WERI-Rb-1 (cell line): Measurements from ENCODE around the gene TIMM10B.
A peak's percentile ranks its signal among the peaks of the same experiment; 100 is the strongest.

Experiments
- DNase-seq: peaks from one replicate; pipeline ENCODE4 v3.0.0-alpha.2; 2020
- H3K27ac ChIP-seq: fragments of 250-450 bp; sonication (Bioruptor Pico); 2 replicates; pipeline ENCODE4 v1.5.1; 2020; ENCODE audit warnings: mild to moderate bottlenecking, moderate library complexity
- H3K27me3 ChIP-seq: fragments of 250-450 bp; sonication (Bioruptor Pico); 2 replicates; pipeline ENCODE4 v1.5.1; 2021; ENCODE audit warnings: mild to moderate bottlenecking, low read depth, moderate library complexity; ENCODE audit not compliant: insufficient read depth, severe bottlenecking
- H3K36me3 ChIP-seq: fragments of 250-450 bp; sonication (Bioruptor Pico); 2 replicates; pipeline ENCODE4 v1.5.1; 2020; ENCODE audit warnings: mild to moderate bottlenecking, moderate library complexity
- H3K4me3 ChIP-seq: 2 replicates; pipeline ENCODE4 v1.5.1; 2011; ENCODE audit warnings: low read depth, mild to moderate bottlenecking, control low read depth, low read length
- H3K9me3 ChIP-seq: fragments of 250-450 bp; sonication (Bioruptor Pico); 2 replicates; pipeline ENCODE4 v1.5.1; 2021; ENCODE audit warnings: mild to moderate bottlenecking, moderate library complexity; ENCODE audit not compliant: severe bottlenecking
- CTCF ChIP-seq: IDR thresholded peaks from 2 replicates; pipeline ENCODE4 v1.5.1; 2011; ENCODE audit warnings: low read depth, mild to moderate bottlenecking, control low read depth, inconsistent platforms, low read length

Gene TIMM10B

GRCh38 chr11:6480299-6480914 is 894 bp upstream of the TIMM10B start:
- Histone ChIP-seq H3K27me3 (no peaks in the 10 kb centered on the region), H3K9me3 (no peaks in the 10 kb centered on the region), H3K4me3 (peak overlapping the region; percentile 88), H3K36me3 (peaks cover 48% of the 10 kb centered on the region), H3K27ac (peak overlapping the region; percentile 76)
- no peak for DNase-seq
- TF ChIP-seq CTCF = no peak

GRCh38 chr11:6481924-6482275 is 599 bp downstream of the TIMM10B start:
- Histone ChIP-seq H3K4me3 (peak overlapping the region; percentile 88), H3K36me3 (peaks cover 54% of the 10 kb centered on the region), H3K27ac (peak overlapping the region; percentile 70), H3K27me3 (no peaks in the 10 kb centered on the region), H3K9me3 (no peaks in the 10 kb centered on the region)
- TF ChIP-seq CTCF = no peak
- no peak for DNase-seq

- H3K27ac ChIP-seq = no peak overlapping the region
- no peak for TF ChIP-seq CTCF
- H3K27me3 ChIP-seq = no peaks in the 10 kb centered on the region
- DNase-seq = no peak
- H3K9me3 ChIP-seq = no peaks in the 10 kb centered on the region
- peaks cover 52% of the 10 kb centered on the region for H3K36me3 ChIP-seq
- H3K4me3 ChIP-seq = peak overlapping the region; percentile 88
These were observed 1.1 kb downstream of the TIMM10B start for GRCh38 chr11:6482441-6482840.

GRCh38 chr11:6483015-6483414 is 1.7 kb downstream of the TIMM10B start:
- no peaks in the 10 kb centered on the region for H3K9me3 ChIP-seq
- DNase-seq = no peak
- H3K27ac ChIP-seq = no peak overlapping the region
- no peaks in the 10 kb centered on the region for H3K27me3 ChIP-seq
- peaks cover 49% of the 10 kb centered on the region for H3K36me3 ChIP-seq
- H3K4me3 ChIP-seq = no peak overlapping the region
- TF ChIP-seq CTCF = no peak

GRCh38 chr11:6485661-6486060 is 4.4 kb downstream of the TIMM10B start:
- Histone ChIP-seq H3K27me3 (no peaks in the 10 kb centered on the region), H3K9me3 (no peaks in the 10 kb centered on the region), H3K36me3 (peaks cover 34% of the 10 kb centered on the region), H3K4me3 (no peak overlapping the region), H3K27ac (no peak overlapping the region)
- no peak for DNase-seq
- no peak for TF ChIP-seq CTCF

- no peak for TF ChIP-seq CTCF
- Histone ChIP-seq H3K9me3 (no peaks in the 10 kb centered on the region), H3K4me3 (no peak overlapping the region), H3K27ac (no peak overlapping the region), H3K36me3 (peaks cover 34% of the 10 kb centered on the region), H3K27me3 (no peaks in the 10 kb centered on the region)
- DNase-seq = no peak
These were observed 5.0 kb downstream of the TIMM10B start for GRCh38 chr11:6486256-6486655.
